ENCODE results near the gene CAGE1.
"Not testable (repeated sequence)": the region's sequence is repeated elsewhere in the genome, so short reads cannot be mapped to it uniquely, and the experiment has no call there.

CAGE1 gene

DNA sequence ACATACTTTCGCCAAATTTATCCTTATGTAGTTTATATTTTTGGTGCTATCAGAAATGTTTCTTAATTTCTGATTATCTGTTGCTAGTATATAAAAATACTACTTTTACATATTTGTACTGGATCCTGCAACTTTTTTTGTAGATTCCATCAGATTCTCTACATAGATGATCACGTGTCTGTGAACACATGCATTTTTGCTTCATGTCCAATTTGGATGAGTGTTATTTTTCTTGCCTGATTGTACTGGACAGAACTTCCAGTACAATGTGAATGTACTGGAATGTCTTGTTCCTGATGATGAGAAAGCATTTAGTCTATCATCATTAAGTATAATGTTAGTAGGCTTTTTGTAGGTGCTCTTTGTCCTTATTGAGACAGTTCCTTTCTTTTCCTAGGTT is 51.5 kb downstream of the CAGE1 start:
- DNase-seq: no peak

DNA sequence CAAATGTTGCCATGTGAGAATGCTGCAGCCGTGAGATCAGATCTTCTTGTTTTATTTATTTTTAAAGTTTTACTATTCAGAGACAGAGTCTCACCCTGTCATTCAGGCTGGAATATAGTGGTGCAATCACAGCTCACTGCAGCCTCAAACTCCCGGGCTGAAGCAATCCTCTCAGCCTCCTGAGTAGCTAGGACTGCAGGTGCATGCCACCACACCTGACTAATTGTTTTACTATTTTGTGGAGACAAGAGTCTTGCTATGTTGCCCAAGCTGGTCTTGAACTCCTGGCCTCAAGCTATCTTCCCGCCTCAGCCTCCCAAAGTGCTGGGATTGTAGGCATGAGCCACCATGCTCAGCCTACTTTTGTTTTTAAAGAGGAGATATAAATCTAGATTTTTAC is 54.0 kb downstream of the CAGE1 start:
- DNase-seq: no peak

DNA sequence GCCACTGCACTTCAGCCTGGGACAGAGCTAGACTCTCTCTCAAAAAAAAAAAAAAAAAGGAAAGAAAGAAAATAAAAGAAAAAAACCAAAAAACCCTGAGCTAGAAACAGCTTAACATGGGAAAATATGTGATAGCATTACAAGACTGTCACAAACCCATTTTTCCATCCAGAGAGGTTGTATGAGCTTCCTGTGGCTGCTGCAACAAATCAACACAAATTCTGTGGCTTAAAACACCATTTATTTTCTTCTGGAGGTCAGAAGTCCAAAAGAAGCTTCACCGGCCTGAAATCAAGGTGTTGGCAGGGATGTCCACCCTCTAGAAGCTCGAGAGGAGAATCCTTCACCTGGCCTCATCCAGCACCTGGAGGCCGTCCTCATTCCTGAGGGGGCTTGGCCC is 54.9 kb downstream of the CAGE1 start:
- DNase-seq: no peak

DNA sequence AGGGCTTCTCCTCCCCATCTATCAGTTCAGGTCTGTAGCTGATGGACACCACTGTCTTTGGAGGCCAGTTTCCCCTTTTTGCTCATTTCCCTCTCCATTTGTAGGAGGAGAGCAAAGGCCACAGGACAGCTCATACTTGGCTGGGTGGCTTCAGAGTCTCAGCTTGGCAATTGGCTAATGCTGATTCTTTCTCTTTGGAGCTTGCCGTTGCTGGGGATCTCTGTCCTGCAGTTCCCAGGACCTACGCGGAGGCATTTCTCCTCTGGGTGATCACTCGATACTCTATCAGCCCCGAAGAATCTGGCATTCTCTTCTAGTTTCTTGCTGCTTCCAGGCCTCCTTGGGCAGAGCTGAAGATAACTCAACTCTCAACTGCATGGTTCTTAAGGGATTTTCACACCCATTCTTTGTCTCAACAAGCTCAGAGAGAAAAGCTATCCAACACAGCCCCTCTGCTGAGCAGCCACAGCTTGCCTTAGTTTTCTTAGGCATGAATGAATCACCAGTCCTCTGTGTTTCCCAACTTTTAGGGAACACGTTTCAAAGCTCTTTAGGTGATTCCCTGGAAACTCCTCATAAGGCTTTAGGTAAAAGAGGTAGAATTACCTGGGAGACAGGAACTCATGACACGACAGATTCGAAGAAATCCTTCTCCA is 57.3 kb downstream of the CAGE1 start:
- no peak for DNase-seq

DNA sequence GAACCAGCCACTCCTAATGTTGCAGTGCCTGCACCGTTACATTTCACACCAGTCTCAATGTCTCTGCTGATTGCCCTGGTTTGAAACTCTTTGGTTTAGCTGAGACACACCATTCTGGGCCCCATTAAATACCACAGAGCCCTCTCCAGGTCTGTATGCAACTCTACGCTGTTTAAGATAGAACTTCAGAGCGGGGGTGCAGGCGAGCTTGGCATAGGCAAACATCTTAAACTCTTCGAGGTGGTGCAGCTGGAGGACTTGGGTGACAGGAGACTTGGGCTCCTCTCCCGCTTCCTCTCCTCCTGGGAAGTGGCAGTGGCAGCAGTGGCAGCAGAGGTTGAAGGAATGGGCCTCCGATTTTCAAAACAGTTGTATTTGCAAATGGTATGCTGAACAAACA is 58.1 kb downstream of the CAGE1 start:
- no peak for DNase-seq

DNA sequence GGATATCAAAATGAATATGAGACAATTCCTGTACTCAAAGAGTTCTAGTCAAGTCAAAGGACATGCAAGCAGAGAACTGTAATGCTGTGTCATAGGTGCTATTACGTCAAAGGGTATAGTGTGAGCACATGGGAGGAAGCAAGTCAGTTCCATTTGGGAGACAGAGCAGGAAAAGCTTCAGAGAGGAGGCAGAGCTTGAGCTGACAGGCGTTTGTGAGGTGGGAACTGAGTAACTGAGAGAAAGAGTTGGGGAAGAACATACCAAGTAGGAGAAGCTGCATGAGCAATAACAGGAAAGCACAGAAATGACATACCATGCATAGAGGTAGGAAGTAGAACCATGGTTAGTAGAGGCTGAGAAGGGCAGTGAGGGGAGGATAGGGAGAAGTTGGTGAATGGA is 61.3 kb downstream of the CAGE1 start:
- DNase-seq: no peak

DNA sequence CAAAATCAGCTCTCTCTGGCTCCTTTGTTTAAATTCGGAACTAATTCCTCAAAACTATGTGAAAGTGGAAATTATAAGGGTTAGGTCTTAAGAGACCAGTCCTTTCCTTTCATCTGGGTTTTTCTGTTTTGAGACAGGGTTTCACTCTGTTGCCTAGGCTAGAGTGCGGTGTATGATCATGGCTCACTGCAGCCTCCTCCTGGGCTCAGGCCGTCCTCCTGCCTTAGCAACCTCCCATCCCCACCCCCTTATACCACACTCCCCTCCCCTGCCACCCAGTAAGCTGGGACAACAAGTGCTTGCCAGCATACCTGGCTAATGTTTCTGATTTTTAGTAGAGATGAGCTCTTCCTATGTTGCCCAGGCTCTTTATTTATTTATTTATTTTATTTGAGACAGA is 63.8 kb downstream of the CAGE1 start:
- DNase-seq: no peak

DNA sequence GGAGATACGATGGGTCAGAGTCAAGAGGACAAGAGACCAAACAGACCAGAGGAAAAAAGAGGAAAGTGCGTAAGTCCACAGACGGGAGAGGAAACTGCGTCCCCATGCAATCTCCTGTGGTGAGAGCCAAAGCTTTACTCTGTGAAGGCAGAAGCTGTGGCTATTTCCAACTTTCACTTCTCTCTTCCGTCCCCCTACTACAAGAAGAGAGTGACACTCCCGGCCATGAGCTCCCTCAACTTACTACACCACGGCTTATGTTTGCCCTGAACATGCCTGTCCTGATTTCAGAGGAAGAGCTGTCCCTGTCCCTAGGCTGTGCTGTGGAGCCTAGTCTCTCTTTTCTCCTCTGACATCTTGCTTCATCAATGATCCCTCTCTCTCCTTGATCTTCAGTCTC is 65.0 kb downstream of the CAGE1 start:
- DNase-seq: no peak

DNA sequence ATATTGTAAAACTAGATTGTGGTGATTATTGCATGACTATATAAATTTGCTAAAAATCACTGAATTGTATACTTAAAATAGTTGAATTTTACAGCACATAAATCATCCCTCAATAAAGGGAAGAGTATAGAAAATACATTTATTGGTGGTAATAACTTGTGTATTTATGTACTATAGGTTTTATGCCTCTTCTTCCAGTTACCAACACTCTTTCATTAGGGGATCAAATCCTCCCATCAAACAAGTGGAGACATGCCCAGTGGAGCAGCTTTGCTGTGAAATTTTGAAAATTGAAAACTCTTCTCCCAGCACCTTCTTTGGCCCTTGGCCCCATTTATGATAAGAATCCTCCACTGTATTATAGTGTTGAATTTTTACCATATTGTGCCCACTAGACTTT is 66.5 kb downstream of the CAGE1 start:
- DNase-seq: no peak

DNA sequence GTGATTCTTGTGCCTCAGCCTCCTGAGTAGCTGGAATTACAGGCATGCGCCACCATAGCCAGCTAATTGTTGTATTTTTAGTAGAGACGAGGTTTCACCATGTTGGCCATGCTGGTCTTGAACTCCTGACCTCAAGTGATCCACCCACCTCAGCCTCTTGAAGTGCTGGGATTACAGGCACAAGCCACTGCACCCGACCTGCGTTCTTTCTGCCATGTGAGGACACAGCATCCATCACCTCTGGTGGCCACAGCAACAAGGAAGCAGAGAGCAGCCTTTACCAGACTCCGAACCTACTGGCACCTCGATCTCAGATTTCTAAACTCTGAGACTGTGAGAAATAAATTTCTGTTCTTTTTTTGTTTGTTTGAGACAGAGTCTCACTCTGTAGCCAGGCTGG is 67.7 kb downstream of the CAGE1 start:
- DNase-seq: not testable (repeated sequence)

DNA sequence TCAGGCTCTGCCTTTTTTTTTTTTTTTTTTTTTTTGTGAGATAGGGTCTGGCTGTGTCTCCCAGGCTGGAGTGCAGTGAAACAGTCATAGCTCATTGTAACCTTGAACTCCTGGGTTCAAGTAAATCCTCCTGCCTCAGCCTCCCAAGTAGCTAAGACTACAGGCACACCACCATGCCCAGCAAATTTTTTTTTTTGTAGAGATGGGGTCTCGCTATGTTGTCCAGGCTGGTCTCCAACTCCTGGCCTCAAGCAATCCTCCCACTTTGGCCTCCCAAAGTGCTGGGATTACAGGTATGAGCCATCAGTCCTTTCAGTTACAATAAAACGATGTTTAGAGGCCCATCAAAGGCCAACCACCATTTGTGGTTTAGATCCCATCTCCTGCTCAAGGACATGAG is 70.1 kb downstream of the CAGE1 start:
- not testable (repeated sequence) for DNase-seq

DNA sequence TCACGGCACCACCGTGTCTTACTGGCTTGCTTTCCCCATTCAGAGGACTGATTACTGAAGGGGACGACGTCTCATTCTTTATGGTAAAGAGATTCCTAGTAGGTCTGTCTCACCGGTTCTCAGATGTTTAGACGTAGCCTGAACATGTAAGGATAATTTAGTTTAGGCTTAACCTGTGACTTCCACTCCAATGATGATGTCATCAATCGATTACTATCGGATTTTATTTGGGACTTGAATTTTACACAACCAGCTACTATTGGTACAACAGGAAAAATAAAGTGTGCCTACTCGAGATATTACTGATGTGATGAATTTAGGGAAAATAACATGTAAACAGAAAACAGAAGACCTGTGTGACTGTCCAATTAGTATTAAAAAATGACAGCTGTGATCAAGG is 72.0 kb downstream of the CAGE1 start:
- no peak for DNase-seq

DNA sequence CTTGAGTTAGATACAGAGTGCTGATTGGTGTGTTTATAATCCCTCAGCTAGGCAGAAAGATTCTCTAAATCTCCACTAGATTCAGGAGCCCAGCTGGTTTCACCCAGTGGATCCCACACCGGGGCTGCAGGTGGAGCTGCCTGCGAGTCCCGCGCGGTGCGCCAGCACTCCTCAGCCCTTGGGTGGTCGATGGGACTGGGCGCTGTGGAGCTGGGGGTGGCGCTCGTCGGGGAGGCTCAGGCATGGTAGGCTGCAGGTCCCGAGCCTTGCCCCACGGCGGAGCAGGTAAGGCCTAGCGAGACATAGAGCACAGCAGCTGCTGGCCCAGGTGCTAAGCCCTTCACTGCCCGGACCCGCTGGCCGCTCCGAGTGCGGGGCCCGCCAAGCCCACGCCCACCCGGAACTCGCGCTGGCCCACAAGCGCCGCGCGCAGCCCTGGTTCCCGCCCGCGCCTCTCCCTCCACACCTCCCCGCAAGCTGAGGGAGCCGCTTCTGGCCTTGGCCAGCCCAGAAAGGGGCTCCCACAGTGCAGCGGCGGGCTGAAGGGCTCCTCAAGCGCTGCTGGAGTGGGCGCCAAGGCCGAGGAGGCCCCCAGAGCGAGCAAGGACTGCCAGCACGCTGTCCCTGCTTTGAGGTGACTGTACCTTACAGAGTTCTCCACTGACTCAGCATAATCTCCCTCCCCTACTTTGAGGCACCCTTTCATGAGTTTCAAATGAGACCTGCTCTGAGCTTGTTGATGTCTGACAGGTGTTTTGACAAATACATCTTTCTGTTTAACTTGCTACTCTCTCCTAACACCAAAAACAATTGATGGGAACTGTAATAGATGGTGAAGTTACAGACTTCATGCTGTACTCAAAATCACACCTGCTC is 72.6 kb downstream of the CAGE1 start:
- no peak for DNase-seq

DNA sequence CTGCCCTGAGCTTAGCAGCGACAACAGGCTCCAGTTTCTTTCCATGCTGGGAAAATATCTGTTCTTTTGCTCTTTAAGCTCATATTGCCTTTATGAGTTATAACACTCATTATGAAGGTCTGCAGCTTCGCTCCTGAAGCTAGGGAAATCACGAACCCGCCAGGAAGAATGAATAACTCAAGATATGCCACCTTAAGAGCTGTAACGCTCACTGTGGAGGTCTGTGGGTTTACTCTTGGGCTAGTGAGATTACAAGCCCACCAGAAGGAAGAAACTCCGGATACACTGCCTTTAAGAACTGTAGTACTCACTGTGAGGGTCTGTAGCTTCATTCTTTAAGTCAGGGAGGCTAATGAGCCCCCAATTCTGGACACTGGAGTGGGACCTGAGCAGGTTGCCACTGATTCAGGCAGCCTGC is 73.6 kb downstream of the CAGE1 start:
- DNase-seq: no peak

DNA sequence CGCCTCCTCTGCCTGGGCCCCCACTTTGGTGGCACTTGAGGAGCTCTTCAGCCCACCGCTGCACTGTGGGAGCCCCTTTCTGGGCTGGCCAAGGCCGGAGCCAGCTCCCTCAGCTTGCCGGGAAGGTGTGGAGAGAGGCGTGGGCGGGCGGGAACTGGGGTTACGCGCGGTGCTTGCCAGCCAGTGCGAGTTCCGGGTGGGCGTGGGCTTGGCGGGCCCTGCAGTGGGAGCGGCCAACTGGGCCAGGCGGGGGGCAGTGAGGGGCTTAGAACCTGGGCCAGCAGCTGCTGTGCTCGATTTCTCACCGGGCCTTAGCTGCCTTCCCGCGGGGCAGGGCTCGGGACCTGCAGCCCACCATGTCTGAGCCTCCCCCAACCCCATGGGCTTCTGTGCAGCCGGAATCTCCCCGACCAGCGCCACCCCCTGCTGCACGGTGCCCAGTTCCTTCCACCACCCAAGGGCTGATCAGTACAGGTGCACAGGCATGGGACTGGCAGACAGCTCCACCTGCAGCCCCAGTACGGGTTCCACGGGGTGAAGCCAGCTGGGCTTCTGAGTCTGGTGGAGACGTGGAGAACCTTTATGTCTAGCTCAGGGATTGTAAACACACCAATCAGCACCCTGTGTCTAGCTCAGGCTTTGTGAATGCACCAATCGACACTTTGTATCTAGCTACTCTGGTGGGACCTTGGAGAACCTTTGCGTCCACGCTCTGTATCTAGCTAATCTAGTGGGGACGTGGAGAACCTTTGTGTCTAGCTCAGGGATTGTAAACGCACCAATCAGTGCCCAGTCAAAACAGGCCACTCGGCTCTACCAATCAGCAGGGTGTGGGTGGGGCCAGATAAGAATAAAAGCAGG is 74.2 kb downstream of the CAGE1 start:
- not testable (repeated sequence) for DNase-seq

DNA sequence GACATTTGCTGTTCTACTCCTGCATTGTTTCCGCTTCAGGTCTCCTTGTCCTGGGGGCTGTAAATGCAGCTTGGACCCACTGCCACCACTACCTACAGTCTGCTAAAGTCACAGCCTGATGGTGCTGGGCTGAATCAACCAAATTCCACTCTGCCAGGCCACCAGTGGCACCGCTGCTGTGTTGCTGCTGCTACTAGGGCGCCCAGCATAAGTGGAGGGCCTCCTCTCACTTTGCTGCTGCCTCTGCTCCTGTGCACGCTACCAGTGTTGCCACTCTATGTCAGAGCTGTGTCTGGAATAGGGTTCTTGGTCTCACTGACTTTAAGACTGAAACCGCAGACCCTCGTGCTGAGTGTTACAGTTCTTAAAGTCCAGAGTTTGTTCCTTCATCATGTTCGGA is 75.1 kb downstream of the CAGE1 start:
- DNase-seq: no peak

DNA sequence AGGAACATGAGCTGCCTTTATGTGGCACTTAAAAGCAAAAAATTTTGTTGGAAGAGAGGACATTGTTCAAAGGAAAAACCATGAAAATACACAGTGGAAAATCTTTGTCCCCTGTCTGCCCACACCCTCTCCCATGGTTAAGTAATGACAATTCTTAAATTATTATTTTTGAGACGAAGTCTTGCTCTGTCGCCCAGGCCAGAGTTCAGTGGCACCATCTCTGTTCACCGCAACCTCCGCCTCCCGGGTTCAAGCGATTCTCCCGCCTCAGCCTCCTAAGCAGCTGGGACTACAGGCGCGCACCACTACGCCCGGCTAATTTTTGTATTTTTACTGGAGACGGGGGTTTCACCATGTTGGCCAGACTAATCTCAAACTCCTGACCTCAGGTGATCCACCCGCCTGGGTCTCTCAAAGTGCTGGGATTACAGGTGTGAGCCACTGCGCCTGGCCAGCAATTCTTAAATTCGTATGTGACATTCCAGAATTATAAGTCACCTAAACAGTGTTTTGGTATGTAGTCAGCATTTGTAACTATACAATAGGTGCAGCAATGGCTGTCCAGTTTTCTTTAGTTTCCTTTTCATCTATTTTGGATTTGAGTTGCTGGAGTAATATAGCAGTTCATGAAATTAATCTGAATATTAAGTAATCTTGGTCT is 75.9 kb downstream of the CAGE1 start:
- no peak for DNase-seq

DNA sequence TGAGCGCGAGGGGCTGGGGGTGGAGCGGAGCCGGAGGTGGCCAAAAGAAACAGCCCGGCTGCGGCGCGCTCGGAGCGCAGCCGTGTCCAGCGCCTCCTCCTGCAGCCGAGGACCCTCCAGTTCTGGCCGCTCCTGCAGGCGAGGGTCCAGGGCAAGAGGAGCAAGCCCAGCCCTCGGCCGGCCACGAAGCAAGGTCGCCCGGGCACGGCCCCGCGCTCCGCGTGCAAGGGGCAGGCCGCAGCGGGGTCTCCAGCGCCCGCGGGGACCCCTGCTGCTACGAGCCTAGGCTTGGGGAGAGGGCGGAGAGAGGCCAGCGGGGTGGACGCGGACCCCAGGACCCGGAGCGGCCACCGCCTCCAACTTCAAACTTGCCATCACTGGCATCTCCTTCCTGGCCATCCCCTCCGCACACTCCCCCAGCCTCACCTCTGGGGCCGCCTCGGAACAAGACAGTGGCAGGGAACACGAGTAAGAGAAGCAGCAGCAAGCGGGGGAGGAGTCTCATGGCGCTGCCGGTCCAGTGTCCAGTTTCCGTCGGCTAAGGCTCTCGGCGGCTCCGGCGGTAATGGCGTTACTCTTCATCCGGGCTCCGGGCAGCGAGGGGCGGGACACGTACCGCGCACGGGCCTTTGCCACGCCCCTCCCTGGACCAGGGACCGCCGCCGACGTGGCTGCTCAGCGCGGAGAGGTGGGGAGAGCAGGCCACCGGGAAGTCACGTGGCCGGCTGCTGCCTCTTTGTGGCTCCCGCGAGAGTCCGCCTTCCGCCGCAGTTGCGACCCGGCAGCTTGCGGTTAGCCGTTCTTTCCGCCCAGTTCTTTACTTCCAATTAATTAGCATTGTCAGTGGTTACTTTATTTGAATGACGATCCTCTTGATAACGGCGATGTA is 76.7 kb downstream of the CAGE1 start, which contains the start of gene SSR1:
SSR1 (minus strand) TSS at position 584 of the 889 bp plus-strand sequence; CDS start at position 505, 79 bp downstream.
- DNase-seq: peak; percentile 98

DNA sequence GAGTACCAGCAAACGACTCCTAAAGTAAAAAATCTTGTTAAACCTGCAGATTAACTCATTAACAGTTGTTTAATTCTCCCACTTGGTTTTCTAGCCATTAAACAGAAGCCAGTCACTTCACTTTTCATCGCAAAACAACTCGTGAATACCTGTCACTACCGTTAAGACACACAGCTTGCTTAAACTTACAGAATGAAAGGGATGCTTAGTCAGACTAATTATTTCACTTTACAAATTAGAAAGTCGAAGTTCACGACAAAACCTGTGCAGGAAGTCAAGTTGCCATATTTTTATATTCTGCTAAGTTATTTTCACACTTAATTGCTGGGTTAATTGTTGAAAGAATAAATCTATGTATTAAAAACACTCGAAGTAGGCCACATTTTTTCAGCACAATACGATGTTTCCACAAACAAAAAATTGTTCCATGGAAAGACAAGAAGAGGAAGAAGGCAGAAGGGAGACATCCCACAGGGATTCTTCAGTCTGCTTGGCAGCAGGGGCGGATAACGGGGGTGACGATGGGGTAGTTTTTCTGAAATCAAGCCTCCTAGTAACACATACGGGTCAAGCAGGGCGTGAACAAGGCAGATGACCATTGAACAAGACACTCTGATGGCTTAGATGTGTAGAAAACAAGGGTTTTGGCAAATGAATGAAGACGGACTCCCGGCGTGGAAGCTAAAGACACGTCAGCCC is 77.5 kb downstream of the CAGE1 start:
- peak; percentile 55 for DNase-seq

DNA sequence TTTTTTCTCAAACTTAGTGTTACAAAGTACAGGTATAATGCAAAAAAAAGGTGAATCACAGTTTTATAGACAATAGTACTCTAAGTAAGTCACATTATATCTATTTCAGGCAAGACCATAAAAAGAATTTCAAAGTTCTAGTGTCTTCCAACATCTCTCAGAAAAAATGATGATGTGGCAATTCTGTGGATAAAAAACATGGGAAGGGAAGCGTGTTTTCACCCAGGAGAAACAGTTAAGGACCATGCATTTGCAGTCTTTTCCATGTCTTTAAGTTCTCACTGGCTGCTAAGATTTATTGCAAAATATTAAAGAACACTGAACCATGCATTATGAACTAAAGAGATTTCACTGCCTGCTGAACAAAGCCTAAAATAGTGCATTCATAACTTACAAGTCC is 78.4 kb downstream of the CAGE1 start:
- DNase-seq: peak; percentile 10

DNA sequence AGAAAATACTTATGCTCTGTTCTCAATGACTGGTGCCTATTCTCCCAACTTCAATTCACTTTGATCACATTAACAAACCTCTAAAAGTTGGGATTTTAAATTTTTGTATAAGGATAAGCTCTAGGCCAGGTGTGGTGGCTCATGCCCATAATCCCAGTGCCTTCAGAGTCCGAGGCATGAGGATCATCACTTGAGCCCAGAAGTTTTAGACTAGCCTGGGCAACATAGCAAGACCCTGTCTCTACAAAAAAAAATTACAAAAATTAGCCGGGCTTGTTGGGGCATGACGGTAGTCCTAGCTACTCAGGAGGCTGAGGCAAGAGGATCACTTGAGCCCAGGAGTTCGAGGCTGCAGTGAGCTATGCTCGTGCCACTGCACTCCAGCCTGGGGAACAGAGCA is 80.5 kb downstream of the CAGE1 start:
- DNase-seq: no peak
